ENCODE measurements around the gene OR6S1.
"Not testable (repeated sequence)": the region's sequence is repeated elsewhere in the genome, so short reads cannot be mapped to it uniquely, and the experiment has no call there.

- TF ChIP-seq, protein P1, sequence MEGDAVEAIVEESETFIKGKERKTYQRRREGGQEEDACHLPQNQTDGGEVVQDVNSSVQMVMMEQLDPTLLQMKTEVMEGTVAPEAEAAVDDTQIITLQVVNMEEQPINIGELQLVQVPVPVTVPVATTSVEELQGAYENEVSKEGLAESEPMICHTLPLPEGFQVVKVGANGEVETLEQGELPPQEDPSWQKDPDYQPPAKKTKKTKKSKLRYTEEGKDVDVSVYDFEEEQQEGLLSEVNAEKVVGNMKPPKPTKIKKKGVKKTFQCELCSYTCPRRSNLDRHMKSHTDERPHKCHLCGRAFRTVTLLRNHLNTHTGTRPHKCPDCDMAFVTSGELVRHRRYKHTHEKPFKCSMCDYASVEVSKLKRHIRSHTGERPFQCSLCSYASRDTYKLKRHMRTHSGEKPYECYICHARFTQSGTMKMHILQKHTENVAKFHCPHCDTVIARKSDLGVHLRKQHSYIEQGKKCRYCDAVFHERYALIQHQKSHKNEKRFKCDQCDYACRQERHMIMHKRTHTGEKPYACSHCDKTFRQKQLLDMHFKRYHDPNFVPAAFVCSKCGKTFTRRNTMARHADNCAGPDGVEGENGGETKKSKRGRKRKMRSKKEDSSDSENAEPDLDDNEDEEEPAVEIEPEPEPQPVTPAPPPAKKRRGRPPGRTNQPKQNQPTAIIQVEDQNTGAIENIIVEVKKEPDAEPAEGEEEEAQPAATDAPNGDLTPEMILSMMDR (IDR thresholded peaks at IDR 0.05) = not testable (repeated sequence)
- not testable (repeated sequence) for TF ChIP-seq POLR2A, EP300 (IDR thresholded peaks at IDR 0.05)
Observed at GRCh38 chr14:20666400-20666961, 25.0 kb upstream of the OR6S1 start.

All from ovary (tissue), 3 donors.